ENCODE measurements around the gene COL4A1.

The COL4A1 gene

GRCh38 chr13:110154410-110154933 lies 152.5 kb downstream of the COL4A1 start:
- no peak for DNase-seq

GRCh38 chr13:110152351-110152750 lies 154.6 kb downstream of the COL4A1 start:
- no peak for DNase-seq

GRCh38 chr13:110151462-110151861 lies 155.5 kb downstream of the COL4A1 start:
- DNase-seq, result no peak

GRCh38 chr13:110150384-110151101 lies 156.4 kb downstream of the COL4A1 start:
- DNase-seq, result no peak

GRCh38 chr13:110149036-110149435 lies 157.9 kb downstream of the COL4A1 start:
- no peak for DNase-seq

GRCh38 chr13:110140099-110140498 lies 166.9 kb downstream of the COL4A1 start:
- DNase-seq, result no peak

GRCh38 chr13:110138700-110139036 lies 168.3 kb downstream of the COL4A1 start:
- no peak for DNase-seq

- DNase-seq, result peak; percentile 68
Measured at GRCh38 chr13:110138010-110138699, 168.8 kb downstream of the COL4A1 start.

- DNase-seq, result peak; percentile 61
Measured at GRCh38 chr13:110137680-110138009, 169.3 kb downstream of the COL4A1 start.

- no peak for DNase-seq
Measured at GRCh38 chr13:110136660-110137585, 170.0 kb downstream of the COL4A1 start.

- DNase-seq, result no peak
Measured at GRCh38 chr13:110135977-110136597, 170.9 kb downstream of the COL4A1 start.

- DNase-seq, result no peak
Measured at GRCh38 chr13:110134801-110135200, 172.2 kb downstream of the COL4A1 start.

GRCh38 chr13:110133425-110134235 lies 173.3 kb downstream of the COL4A1 start:
- DNase-seq, result no peak

GRCh38 chr13:110132225-110132982 lies 174.6 kb downstream of the COL4A1 start:
- DNase-seq, result no peak

GRCh38 chr13:110131424-110131823 lies 175.5 kb downstream of the COL4A1 start:
- no peak for DNase-seq

GRCh38 chr13:110130431-110130830 lies 176.5 kb downstream of the COL4A1 start:
- no peak for DNase-seq

GRCh38 chr13:110129539-110130186 lies 177.3 kb downstream of the COL4A1 start:
- DNase-seq, result no peak

GRCh38 chr13:110129076-110129475 lies 177.9 kb downstream of the COL4A1 start:
- DNase-seq, result no peak

- DNase-seq, result no peak
Measured at GRCh38 chr13:110128546-110128945, 178.4 kb downstream of the COL4A1 start.

GRCh38 chr13:110127986-110128511 lies 178.9 kb downstream of the COL4A1 start:
- no peak for DNase-seq

Measured in 8988T (cell line).